SU-DHL-6 (cell line): Measurements from ENCODE around the gene BCL2.

Source experiments
- H2AFZ ChIP-seq: fragments of 200-600 bp; sonication (generic); 2 replicates; pipeline ENCODE4 v1.6.1; 2014; ENCODE audit warnings: low read depth, mild to moderate bottlenecking, moderate library complexity, mixed read lengths, antibody characterized with exemption, low read length; ENCODE audit not compliant: severe bottlenecking
- H3F3A ChIP-seq: fragments of 200-600 bp; shearing (Covaris generic); 2 replicates; pipeline ENCODE4 v1.6.0; 2016; ENCODE audit warnings: antibody characterized with exemption, mild to moderate bottlenecking; ENCODE audit not compliant: insufficient read depth
- H3K27ac ChIP-seq: fragments of 200-600 bp; sonication (generic); 2 replicates; pipeline ENCODE4 v1.5.1; 2016; ENCODE audit warnings: low read depth, mild to moderate bottlenecking, low read length, moderate library complexity, mixed read lengths
- H3K27me3 ChIP-seq: fragments of 200-600 bp; sonication (generic), shearing (Covaris generic); 2 replicates; pipeline ENCODE4 v1.6.0; 2014; ENCODE audit warnings: mild to moderate bottlenecking, low read length
- H3K36me3 ChIP-seq: fragments of 200-600 bp; sonication (generic); 2 replicates; pipeline ENCODE4 v1.6.1; 2014; ENCODE audit warnings: mild to moderate bottlenecking, low read length, mixed read lengths
- H3K4me2 ChIP-seq: fragments of 300-600, 200-600 bp; shearing (Covaris generic), sonication (generic); 2 replicates; pipeline ENCODE4 v1.6.0; 2014; ENCODE audit warnings: low read length, low read depth, mild to moderate bottlenecking; ENCODE audit not compliant: poor library complexity, severe bottlenecking
- H3K4me3 ChIP-seq: fragments of 200-600 bp; sonication (generic); 2 replicates; pipeline ENCODE4 v1.5.1; 2014; ENCODE audit warnings: antibody characterized with exemption, low read length, mild to moderate bottlenecking, mixed read lengths; ENCODE audit not compliant: insufficient read depth, poor library complexity, severe bottlenecking
- H3K79me2 ChIP-seq: fragments of 200-600 bp; sonication (generic); 2 replicates; pipeline ENCODE4 v1.6.1; 2014; ENCODE audit warnings: mild to moderate bottlenecking, low read length, moderate library complexity; ENCODE audit not compliant: insufficient read depth
- H3K9ac ChIP-seq: fragments of 200-600 bp; sonication (generic); 2 replicates; pipeline ENCODE4 v1.7.0; 2014; ENCODE audit warnings: mild to moderate bottlenecking, low read length
- H3K9me2 ChIP-seq: fragments of 200-600 bp; sonication (generic); replicated peaks from 2 replicates; pipeline ENCODE4 v1.6.1; 2014; ENCODE audit warnings: low read length; ENCODE audit not compliant: insufficient read depth
- H3K9me3 ChIP-seq: fragments of 200-600 bp; sonication (generic); 2 replicates; pipeline ENCODE4 v1.6.1; 2014; ENCODE audit warnings: low read length, mixed read lengths; ENCODE audit not compliant: insufficient read depth
- H4K20me1 ChIP-seq: fragments of 200-600 bp; sonication (generic); 2 replicates; pipeline ENCODE4 v1.6.1; 2014; ENCODE audit warnings: low read depth, mild to moderate bottlenecking, antibody characterized with exemption, low read length, moderate library complexity, mixed read lengths
- CTCF ChIP-seq: fragments of 200-600 bp; sonication (generic); IDR thresholded peaks from one replicate; pipeline ENCODE4 v1.5.1; 2017; ENCODE audit warnings: antibody characterized with exemption, mild to moderate bottlenecking, low read length, moderate library complexity; ENCODE audit not compliant: insufficient read depth, poor library complexity, severe bottlenecking
- EZH2phosphoT487 ChIP-seq: fragments of 200-600 bp; sonication (generic), shearing (Covaris generic); conservative IDR thresholded peaks from 2 replicates; pipeline ENCODE4 v1.6.1; 2018; ENCODE audit warnings: mild to moderate bottlenecking, antibody characterized with exemption, low read length, moderate library complexity, mixed read lengths

BCL2 gene

GRCh38 chr18:63315131-63315662 is 4.4 kb downstream of the BCL2 start:
- H3K9me2 ChIP-seq: no peaks in the 10 kb centered on the region
- peaks cover 25% of the 10 kb centered on the region; the same call in 1 of the 2 replicates for H3F3A ChIP-seq
- H3K27ac ChIP-seq: peak overlapping the region; percentile 91
- H3K9ac ChIP-seq: peak overlapping the region; percentile 83
- no peak overlapping the region for H2AFZ ChIP-seq
- TF ChIP-seq EZH2phosphoT487 (no peak), CTCF (no peak)
- H3K4me3 ChIP-seq: peak overlapping the region; percentile 85
- H3K36me3 ChIP-seq: peaks cover 52% of the 10 kb centered on the region
- peaks cover 43% of the 10 kb centered on the region for H4K20me1 ChIP-seq
- H3K27me3 ChIP-seq: no peaks in the 10 kb centered on the region
- H3K4me2 ChIP-seq: peak overlapping the region; percentile 86
- no peaks in the 10 kb centered on the region for H3K9me3 ChIP-seq
- H3K79me2 ChIP-seq: peaks cover 94% of the 10 kb centered on the region

GRCh38 chr18:63314062-63314790 is 5.3 kb downstream of the BCL2 start:
- Histone ChIP-seq H3K9me2 (no peaks in the 10 kb centered on the region), H3K4me3 (peak overlapping the region; percentile 85), H3K9ac (peak overlapping the region; percentile 83), H3K27me3 (no peaks in the 10 kb centered on the region), H3F3A (peaks cover 28% of the 10 kb centered on the region; the same call in 1 of the 2 replicates), H3K79me2 (peaks cover 100% of the 10 kb centered on the region), H3K27ac (peak overlapping the region; percentile 91), H4K20me1 (peaks cover 46% of the 10 kb centered on the region), H3K4me2 (peak overlapping the region; percentile 86), H3K9me3 (no peaks in the 10 kb centered on the region), H3K36me3 (peaks cover 52% of the 10 kb centered on the region), H2AFZ (no peak overlapping the region)
- TF ChIP-seq CTCF: no peak
- TF ChIP-seq EZH2phosphoT487: no peak

GRCh38 chr18:63313396-63313917 is 6.1 kb downstream of the BCL2 start:
- no peak for TF ChIP-seq CTCF
- no peak for TF ChIP-seq EZH2phosphoT487
- H2AFZ ChIP-seq: no peak overlapping the region
- no peaks in the 10 kb centered on the region for H3K9me2 ChIP-seq
- peak overlapping the region; percentile 83 for H3K9ac ChIP-seq
- H3K9me3 ChIP-seq: no peaks in the 10 kb centered on the region
- peaks cover 100% of the 10 kb centered on the region for H3K79me2 ChIP-seq
- H3K27me3 ChIP-seq: no peaks in the 10 kb centered on the region
- peaks cover 36% of the 10 kb centered on the region; the same call in 1 of the 2 replicates for H3F3A ChIP-seq
- H3K4me3 ChIP-seq: peak overlapping the region; percentile 85
- peak overlapping the region; percentile 86 for H3K4me2 ChIP-seq
- H3K27ac ChIP-seq: peak overlapping the region; percentile 91
- H3K36me3 ChIP-seq: peaks cover 44% of the 10 kb centered on the region
- H4K20me1 ChIP-seq: peaks cover 49% of the 10 kb centered on the region
